HCT116 (cell line): ENCODE results near the gene C1orf159.

Experiments
- EZH2 ChIP-seq: fragments of 200-600 bp; sonication (generic); IDR thresholded peaks from 2 replicates; pipeline ENCODE4 v1.6.1; 2017; ENCODE audit warnings: antibody characterized with exemption, mixed run types
- TF ChIP-seq, protein P1 (sequence below), 3 experiments: fragments of 200-600 bp in 1 of 3; sonication (generic) in 1 of 3; IDR thresholded peaks in 2 of 3; conservative IDR thresholded peaks in 1 of 3; 2 replicates each; pipeline ENCODE4 v1.5.1; 2012 to 2017; ENCODE audit warnings: low read depth in 2 of 3, low read length in 2 of 3, antibody characterized with exemption in 1 of 3, borderline replicate concordance in 1 of 3, control low read depth in 1 of 3, mild to moderate bottlenecking in 1 of 3, mixed read lengths in 1 of 3, mixed run types in 1 of 3, moderate library complexity in 1 of 3; ENCODE audit not compliant: insufficient read depth in 1 of 3

DNA sequence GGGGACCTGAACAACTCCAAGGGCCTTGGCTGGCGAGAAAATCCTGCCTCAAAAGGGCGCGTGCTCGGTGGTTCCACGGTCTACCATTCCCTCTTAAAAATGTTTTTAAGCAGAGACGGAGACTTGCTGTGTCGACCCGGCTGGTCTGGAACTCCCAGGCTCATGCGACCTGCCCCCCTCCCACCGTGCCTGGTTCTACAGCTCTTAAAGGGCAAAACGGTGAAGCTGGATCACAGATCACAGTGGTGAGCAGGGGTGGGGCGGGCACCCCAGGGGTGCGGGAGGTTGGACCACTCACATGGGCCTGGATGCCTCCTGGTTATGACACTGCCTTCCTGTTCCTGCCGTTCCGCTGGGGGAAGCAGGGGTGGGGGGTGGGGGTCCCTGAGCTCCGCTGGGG lies 4.2 kb upstream of the C1orf159 start:
- TF ChIP-seq, protein P1, sequence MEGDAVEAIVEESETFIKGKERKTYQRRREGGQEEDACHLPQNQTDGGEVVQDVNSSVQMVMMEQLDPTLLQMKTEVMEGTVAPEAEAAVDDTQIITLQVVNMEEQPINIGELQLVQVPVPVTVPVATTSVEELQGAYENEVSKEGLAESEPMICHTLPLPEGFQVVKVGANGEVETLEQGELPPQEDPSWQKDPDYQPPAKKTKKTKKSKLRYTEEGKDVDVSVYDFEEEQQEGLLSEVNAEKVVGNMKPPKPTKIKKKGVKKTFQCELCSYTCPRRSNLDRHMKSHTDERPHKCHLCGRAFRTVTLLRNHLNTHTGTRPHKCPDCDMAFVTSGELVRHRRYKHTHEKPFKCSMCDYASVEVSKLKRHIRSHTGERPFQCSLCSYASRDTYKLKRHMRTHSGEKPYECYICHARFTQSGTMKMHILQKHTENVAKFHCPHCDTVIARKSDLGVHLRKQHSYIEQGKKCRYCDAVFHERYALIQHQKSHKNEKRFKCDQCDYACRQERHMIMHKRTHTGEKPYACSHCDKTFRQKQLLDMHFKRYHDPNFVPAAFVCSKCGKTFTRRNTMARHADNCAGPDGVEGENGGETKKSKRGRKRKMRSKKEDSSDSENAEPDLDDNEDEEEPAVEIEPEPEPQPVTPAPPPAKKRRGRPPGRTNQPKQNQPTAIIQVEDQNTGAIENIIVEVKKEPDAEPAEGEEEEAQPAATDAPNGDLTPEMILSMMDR (IDR thresholded peaks at IDR 0.05 in 2 of 3, conservative IDR thresholded peaks at IDR 0.05 in 1 of 3; ENCODE audit: borderline replicate concordance in 1 of 3, insufficient read depth in 1 of 3, low read depth in 2 of 3, low read length in 2 of 3) = no peak
- no peak for TF ChIP-seq EZH2
